Transverse colon (tissue), 4 donors: Measurements from ENCODE around the gene RAPGEF4. TPM values are rescaled to one million over a fixed set of nuclear protein-coding genes. Genes with fewer than 3 reads are reported as not detected.

ENCODE experiments used
- DNase-seq: peaks from one replicate; pipeline ENCODE4 v3.0.0-alpha.2; 2019
- H3K27ac ChIP-seq, 4 donors: fragments of 200-600 bp; sonication (generic); 2 replicates each; pipeline ENCODE4 v1.5.1; 2016 to 2018; ENCODE audit warnings: inconsistent platforms in 4 of 4
- H3K27me3 ChIP-seq: fragments of 200-600 bp; sonication (generic); 2 replicates; pipeline ENCODE4 v1.5.1; 2017; ENCODE audit warnings: inconsistent platforms
- H3K36me3 ChIP-seq, 4 donors: fragments of 200-600 bp; sonication (generic); 2 replicates each; pipeline ENCODE4 v1.5.1; 2017 to 2019; ENCODE audit warnings: inconsistent platforms in 4 of 4
- H3K4me1 ChIP-seq, 4 donors: fragments of 200-600 bp; sonication (generic); 2 replicates each; pipeline ENCODE4 v1.5.1; 2017 to 2020; ENCODE audit warnings: inconsistent platforms in 4 of 4
- H3K4me3 ChIP-seq, 4 donors: fragments of 200-600 bp; sonication (generic); 1 replicate in 1 of 4; 2 replicates in 3 of 4; pipeline versions ENCODE4 v1.5.1 to v1.6.1; 2017 to 2019; ENCODE audit warnings: inconsistent platforms in 4 of 4
- H3K9me3 ChIP-seq, 2 donors: fragments of 200-600 bp; sonication (generic); 2 replicates each; pipeline ENCODE4 v1.5.1; 2017 to 2019; ENCODE audit warnings: inconsistent platforms in 2 of 2
- EP300 ChIP-seq: sonication (generic); formaldehyde crosslinking; IDR thresholded peaks from one replicate; pipeline ENCODE4 v1.6.1; 2017; ENCODE audit warnings: antibody characterized with exemption, low read depth
- POLR2A ChIP-seq: fragments of 450-650 bp; IDR thresholded peaks from one replicate; pipeline ENCODE4 v1.6.1; 2016; ENCODE audit warnings: antibody characterized with exemption, mild to moderate bottlenecking, moderate library complexity
- POLR2AphosphoS5 ChIP-seq, 3 donors: sonication (generic); formaldehyde crosslinking; IDR thresholded peaks; one replicate each; pipeline ENCODE4 v1.6.1; 2016; ENCODE audit warnings: antibody characterized with exemption in 3 of 3
- WGBS, 2 donors: methylation state at CpG; one replicate each; pipeline ENCODE4 v1.1.5; 2018; ENCODE audit warnings: low coverage in 1 of 2; 5-methylcytosine and 5-hydroxymethylcytosine counted together
- in situ Hi-C, 4 donors: fragments of 200-750 bp; cut with MboI; loops; one replicate each; pipeline versions ENCODE4 v1.15.0 to v1.15.1; 2017; ENCODE audit warnings: low sequenced_read_pairs in 3 of 4, low pct_ligation_motif_present in 1 of 4, low pct_unique_long_range_greater_than_20kb in 1 of 4
- intact Hi-C: fragments of 100-400 bp; cut with DNase I; formaldehyde crosslinking; loops from one replicate; pipeline ENCODE4 v1.15.1; 2023; ENCODE audit warnings: low total_unique reads
- total RNA-seq, 4 donors: library from RNA; depleted of rRNA; stranded (reverse); fragments of >200 nt; gene quantifications; one replicate each; pipeline ENCODE4 v1.1.0, GENCODE V29; 2016
- TF ChIP-seq, protein P1 (sequence below), 5 experiments: fragments of 200-600 bp in 3 of 5; fragments of 450-650 bp in 2 of 5; sonication (generic) in 3 of 5; IDR thresholded peaks; 1 replicate in 2 of 5; 2 replicates in 3 of 5; pipeline ENCODE4 v1.5.1; 2016 to 2017; ENCODE audit warnings: antibody characterized with exemption in 5 of 5, inconsistent platforms in 3 of 5, mild to moderate bottlenecking in 2 of 5, moderate library complexity in 1 of 5

RAPGEF4 gene
- total RNA-seq, 4 donors from 2014 or later = 1.4 to 12.3 (median 2.2) TPM; not detected in 1

DNA sequence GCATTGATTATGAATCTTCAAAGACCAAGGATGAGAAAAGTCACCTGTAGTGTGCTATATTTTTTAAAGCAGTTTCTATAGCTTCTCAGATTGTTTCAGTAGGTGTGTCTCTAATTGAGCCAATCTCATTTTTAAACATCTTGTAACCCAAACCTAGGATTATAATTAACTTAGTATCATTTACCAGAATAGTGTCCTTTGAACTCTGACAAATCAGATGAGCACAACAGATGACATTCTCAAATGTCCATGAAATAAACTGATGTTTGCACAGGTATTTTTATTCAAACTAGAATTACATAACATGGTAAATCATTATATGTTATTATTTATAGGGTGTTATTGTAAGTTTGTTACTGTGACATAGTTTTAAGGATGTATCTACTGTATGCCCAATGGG, 213.9 kb downstream of the RAPGEF4 start:
- no peak for DNase-seq
- Histone ChIP-seq H3K9me3 (no peaks in the 10 kb centered on the region), H3K4me3 (no peak overlapping the region), H3K27me3 (no peaks in the 10 kb centered on the region), H3K4me1 (peaks cover 0 to 2% (median 0%) of the 10 kb centered on the region in 4 donors), H3K36me3 (no peaks in the 10 kb centered on the region), H3K27ac (no peak overlapping the region)
- in situ Hi-C loops = loop anchor here in 1 of 4 donors (25.0 kb wide), 1 partner anchor 137 kb away; no protein-coding TSS in a partner anchor
- intact Hi-C loops = no loop called here
- TF ChIP-seq POLR2A (no peak), POLR2AphosphoS5 (IDR thresholded peaks at IDR 0.05) (no peak), EP300 (no peak)
- TF ChIP-seq, protein P1, sequence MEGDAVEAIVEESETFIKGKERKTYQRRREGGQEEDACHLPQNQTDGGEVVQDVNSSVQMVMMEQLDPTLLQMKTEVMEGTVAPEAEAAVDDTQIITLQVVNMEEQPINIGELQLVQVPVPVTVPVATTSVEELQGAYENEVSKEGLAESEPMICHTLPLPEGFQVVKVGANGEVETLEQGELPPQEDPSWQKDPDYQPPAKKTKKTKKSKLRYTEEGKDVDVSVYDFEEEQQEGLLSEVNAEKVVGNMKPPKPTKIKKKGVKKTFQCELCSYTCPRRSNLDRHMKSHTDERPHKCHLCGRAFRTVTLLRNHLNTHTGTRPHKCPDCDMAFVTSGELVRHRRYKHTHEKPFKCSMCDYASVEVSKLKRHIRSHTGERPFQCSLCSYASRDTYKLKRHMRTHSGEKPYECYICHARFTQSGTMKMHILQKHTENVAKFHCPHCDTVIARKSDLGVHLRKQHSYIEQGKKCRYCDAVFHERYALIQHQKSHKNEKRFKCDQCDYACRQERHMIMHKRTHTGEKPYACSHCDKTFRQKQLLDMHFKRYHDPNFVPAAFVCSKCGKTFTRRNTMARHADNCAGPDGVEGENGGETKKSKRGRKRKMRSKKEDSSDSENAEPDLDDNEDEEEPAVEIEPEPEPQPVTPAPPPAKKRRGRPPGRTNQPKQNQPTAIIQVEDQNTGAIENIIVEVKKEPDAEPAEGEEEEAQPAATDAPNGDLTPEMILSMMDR (IDR thresholded peaks at IDR 0.05) = no peak

DNA sequence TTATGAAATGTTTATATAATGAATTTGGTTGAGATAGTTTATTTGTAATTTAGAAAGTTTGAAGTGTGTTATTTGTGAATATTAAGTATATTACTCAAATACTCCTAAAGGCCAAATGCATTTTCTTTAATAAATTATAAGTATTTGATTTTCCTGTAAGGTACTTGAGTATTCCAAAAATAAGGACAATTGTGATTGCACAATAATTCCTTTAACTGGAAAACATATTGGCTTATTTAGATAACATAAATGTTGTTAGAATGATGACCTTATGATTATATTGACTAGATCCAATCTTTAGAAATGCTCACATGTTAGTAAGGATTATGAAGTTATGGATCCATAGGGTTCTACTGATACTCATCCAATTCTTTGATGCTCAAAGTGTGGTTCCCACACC, 214.9 kb downstream of the RAPGEF4 start:
- TF ChIP-seq, protein P1 (IDR thresholded peaks at IDR 0.05) = no peak
- H3K27me3 ChIP-seq = no peaks in the 10 kb centered on the region
- intact Hi-C loops (no loop called here), in situ Hi-C loops (no loop called here)
- no peak overlapping the region for H3K4me3 ChIP-seq
- H3K27ac ChIP-seq = no peak overlapping the region
- no peaks in the 10 kb centered on the region for H3K9me3 ChIP-seq
- H3K36me3 ChIP-seq = no peaks in the 10 kb centered on the region
- DNase-seq = no peak
- H3K4me1 ChIP-seq = peaks cover 0 to 2% (median 0%) of the 10 kb centered on the region in 4 donors

- in situ Hi-C loops (no loop called here), intact Hi-C loops (no loop called here)
- no peaks in the 10 kb centered on the region for H3K27me3 ChIP-seq
- TF ChIP-seq, protein P1 (IDR thresholded peaks at IDR 0.05) = no peak
- TF ChIP-seq EP300 (no peak), POLR2A (no peak), POLR2AphosphoS5 (IDR thresholded peaks at IDR 0.05) (no peak)
- no peaks in the 10 kb centered on the region for H3K9me3 ChIP-seq
- H3K27ac ChIP-seq = no peak overlapping the region
- peaks cover 0 to 2% (median 0%) of the 10 kb centered on the region in 4 donors for H3K4me1 ChIP-seq
- no peaks in the 10 kb centered on the region for H3K36me3 ChIP-seq
- WGBS, 2 donors = 68 to 80% methylated on average over 2 of the region's 2 CpGs
- H3K4me3 ChIP-seq = no peak overlapping the region
- no peak for DNase-seq
Observed at GRCh38 chr2:172951554-172951953, 215.9 kb downstream of the RAPGEF4 start.

DNA sequence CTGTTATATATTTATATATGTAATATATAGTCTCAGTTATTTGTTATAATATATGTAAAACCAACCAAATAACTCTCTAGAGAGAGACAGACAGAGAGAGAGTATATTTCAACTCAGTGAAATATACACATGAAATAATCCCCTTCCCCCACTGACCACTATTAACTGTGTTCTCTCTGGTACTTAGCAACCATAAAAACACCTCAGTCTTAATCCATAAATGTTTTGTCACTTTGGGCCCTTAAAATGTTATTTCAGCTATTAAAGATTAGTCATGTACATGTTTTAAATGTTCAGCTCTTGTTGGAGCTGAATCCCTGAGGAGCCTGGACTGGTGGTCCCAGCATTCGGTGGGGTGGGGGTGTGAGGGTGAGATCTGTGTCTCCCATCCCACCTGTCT, 217.8 kb downstream of the RAPGEF4 start:
- Histone ChIP-seq H3K36me3 (no peaks in the 10 kb centered on the region), H3K4me3 (no peak overlapping the region), H3K27me3 (no peaks in the 10 kb centered on the region), H3K27ac (no peak overlapping the region), H3K4me1 (peaks cover 0 to 2% (median 0%) of the 10 kb centered on the region in 4 donors), H3K9me3 (no peaks in the 10 kb centered on the region)
- TF ChIP-seq, protein P1 (IDR thresholded peaks at IDR 0.05) = no peak
- TF ChIP-seq POLR2A (no peak), EP300 (no peak), POLR2AphosphoS5 (IDR thresholded peaks at IDR 0.05) (no peak)
- intact Hi-C loops = no loop called here
- 71% methylated on average over 1 of the region's 1 CpG; no CpG with 5 or more reads in 1 of the 2 donors for WGBS, 2 donors
- in situ Hi-C loops = no loop called here
- no peak for DNase-seq
